ENCODE data around the gene PHIP. TPM values are rescaled to one million over a fixed set of nuclear protein-coding genes. Genes with fewer than 3 reads are reported as not detected.

Gene PHIP
- total RNA-seq, 4 donors from 2014 or later: 24.9 to 44.2 (median 32.9) TPM

DNA sequence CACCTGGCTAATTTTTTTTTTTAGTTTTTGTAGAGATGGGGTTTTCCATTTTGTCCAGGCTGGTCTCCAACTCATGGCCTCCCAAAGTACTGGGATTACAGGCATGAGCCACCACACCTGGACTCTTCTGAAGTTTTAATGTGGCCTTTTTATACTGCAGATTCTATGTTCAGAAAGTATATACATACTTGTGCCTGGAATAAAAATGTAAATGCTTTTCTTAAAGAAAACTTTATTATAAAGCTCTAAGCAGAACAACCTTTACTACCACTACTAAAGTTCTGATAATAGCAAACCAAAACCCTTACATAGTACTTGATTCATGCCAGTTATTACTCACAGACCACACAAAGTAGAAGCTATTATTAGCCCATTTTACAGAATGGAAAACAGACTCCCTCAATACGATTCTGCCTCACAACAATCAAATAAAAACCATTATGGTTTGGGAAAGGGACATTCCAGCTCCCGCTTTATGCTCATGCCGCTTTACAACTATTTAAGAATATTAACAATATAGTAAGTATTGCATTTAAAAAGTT, 5.3 kb downstream of the PHIP start:
- Histone ChIP-seq H3K27me3 (no peaks in the 10 kb centered on the region), H3K9me3 (no peaks in the 10 kb centered on the region), H3K4me1 (peaks cover 0 to 87% (median 10%) of the 10 kb centered on the region in 3 donors), H3K4me3 (no peak overlapping the region), H3K27ac (no peak overlapping the region), H3K36me3 (no peaks in the 10 kb centered on the region)
- no peak for TF ChIP-seq EP300 (IDR thresholded peaks at IDR 0.05)
- TF ChIP-seq POLR2A (IDR thresholded peaks at IDR 0.05): no peak
- no peak for TF ChIP-seq POLR2AphosphoS5 (IDR thresholded peaks at IDR 0.05)
- TF ChIP-seq, protein P1, sequence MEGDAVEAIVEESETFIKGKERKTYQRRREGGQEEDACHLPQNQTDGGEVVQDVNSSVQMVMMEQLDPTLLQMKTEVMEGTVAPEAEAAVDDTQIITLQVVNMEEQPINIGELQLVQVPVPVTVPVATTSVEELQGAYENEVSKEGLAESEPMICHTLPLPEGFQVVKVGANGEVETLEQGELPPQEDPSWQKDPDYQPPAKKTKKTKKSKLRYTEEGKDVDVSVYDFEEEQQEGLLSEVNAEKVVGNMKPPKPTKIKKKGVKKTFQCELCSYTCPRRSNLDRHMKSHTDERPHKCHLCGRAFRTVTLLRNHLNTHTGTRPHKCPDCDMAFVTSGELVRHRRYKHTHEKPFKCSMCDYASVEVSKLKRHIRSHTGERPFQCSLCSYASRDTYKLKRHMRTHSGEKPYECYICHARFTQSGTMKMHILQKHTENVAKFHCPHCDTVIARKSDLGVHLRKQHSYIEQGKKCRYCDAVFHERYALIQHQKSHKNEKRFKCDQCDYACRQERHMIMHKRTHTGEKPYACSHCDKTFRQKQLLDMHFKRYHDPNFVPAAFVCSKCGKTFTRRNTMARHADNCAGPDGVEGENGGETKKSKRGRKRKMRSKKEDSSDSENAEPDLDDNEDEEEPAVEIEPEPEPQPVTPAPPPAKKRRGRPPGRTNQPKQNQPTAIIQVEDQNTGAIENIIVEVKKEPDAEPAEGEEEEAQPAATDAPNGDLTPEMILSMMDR (IDR thresholded peaks at IDR 0.05): no peak
- ATAC-seq: no peak
- 93 to 97% methylated on average over 3 of the region's 3 CpGs for WGBS, 2 donors (ENCODE audit: low coverage in 1 of 2)

DNA sequence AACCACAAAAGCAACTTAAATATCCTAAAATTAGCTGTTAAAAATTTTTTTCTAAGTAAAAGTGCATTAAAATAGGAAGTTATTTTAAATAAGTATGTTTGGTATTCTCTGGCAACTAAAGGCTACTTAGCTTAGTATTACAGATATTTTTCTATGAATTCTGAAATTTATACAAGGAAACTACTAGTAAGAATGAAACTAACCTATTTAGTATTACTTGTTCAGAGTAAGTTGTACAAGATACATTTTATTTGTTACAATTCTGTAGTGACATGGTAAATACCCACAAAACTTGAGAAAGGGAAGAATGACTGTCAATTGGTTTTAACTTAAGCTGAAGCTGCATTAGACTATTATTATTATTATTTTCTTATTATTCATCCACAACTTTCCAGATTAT, 6.5 kb downstream of the PHIP start:
- Histone ChIP-seq H3K9me3 (no peaks in the 10 kb centered on the region), H3K27me3 (no peaks in the 10 kb centered on the region), H3K27ac (no peak overlapping the region), H3K4me1 (peaks cover 0 to 96% (median 10%) of the 10 kb centered on the region in 3 donors), H3K4me3 (no peak overlapping the region), H3K36me3 (no peaks in the 10 kb centered on the region)
- ATAC-seq: no peak
- TF ChIP-seq POLR2AphosphoS5 (IDR thresholded peaks at IDR 0.05) (no peak), EP300 (IDR thresholded peaks at IDR 0.05) (no peak), POLR2A (IDR thresholded peaks at IDR 0.05) (no peak)
- TF ChIP-seq, protein P1 (IDR thresholded peaks at IDR 0.05): no peak

DNA sequence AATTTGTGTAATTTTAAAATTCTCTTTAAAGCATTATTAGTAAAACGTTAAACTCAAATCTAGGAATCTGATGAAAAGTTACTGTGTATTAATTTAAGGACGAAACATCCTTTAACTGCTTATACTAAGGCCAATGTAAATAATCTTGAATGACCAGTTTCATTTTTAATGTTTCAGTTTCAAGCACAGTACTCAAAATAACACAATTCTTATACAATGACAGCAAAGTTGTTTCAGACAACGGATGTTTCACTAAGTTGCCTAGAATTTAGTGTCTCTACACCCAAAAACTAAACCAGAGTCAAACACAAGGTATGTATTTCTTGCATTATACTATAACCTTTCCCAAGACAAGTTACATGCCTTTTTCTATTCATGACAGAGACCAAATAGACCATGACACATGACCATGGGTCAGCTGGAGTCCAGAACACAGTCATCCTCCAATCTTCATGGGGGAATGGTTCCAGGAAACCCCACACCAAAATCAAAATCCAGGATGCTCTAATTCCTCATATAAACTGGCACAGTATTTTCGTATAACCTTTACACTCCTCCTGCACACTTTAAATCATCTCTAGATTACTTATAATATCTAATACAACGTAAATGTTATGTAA, 7.7 kb downstream of the PHIP start:
- H3K36me3 ChIP-seq: no peaks in the 10 kb centered on the region
- peaks cover 0 to 92% (median 7%) of the 10 kb centered on the region in 3 donors for H3K4me1 ChIP-seq
- H3K27me3 ChIP-seq: no peaks in the 10 kb centered on the region
- H3K4me3 ChIP-seq: no peak overlapping the region
- 52 to 67% methylated on average over 5 of the region's 5 CpGs for WGBS, 2 donors (ENCODE audit: low coverage in 1 of 2)
- no peaks in the 10 kb centered on the region for H3K9me3 ChIP-seq
- ATAC-seq: no peak
- H3K27ac ChIP-seq: no peak overlapping the region
- TF ChIP-seq POLR2A (IDR thresholded peaks at IDR 0.05) (no peak), EP300 (IDR thresholded peaks at IDR 0.05) (no peak), POLR2AphosphoS5 (IDR thresholded peaks at IDR 0.05) (no peak)
- TF ChIP-seq, protein P1 (IDR thresholded peaks at IDR 0.05): no peak

DNA sequence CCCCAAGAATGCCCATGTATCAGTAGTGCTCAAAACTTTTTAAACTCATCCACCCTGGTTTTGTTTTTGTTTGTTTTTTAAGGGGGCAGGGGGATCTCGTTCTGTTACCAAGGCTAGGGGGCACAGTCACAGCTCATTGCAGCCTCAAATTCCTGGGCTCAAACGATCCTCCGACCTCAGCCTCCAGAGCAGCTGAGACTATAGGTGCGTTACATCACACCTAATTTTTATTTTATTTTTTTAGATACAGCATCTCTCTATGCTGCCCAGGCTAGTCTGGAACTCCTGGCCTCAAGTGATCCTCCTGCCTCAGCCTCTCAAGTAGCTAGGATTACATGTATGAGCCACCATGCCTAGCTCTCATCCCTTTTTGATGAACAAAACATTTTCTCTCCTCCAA, 11.2 kb downstream of the PHIP start:
- ATAC-seq: no peak
- Histone ChIP-seq H3K9me3 (no peaks in the 10 kb centered on the region), H3K36me3 (no peaks in the 10 kb centered on the region), H3K4me3 (no peak overlapping the region), H3K27ac (no peak overlapping the region), H3K27me3 (no peaks in the 10 kb centered on the region), H3K4me1 (peaks cover 4 to 90% (median 8%) of the 10 kb centered on the region in 3 donors)
- TF ChIP-seq POLR2AphosphoS5 (IDR thresholded peaks at IDR 0.05) (no peak), EP300 (IDR thresholded peaks at IDR 0.05) (no peak), POLR2A (IDR thresholded peaks at IDR 0.05) (no peak)
- TF ChIP-seq, protein P1 (IDR thresholded peaks at IDR 0.05): no peak
- WGBS, 2 donors (ENCODE audit: low coverage in 1 of 2): 94 to 95% methylated on average over 4 of the region's 4 CpGs

DNA sequence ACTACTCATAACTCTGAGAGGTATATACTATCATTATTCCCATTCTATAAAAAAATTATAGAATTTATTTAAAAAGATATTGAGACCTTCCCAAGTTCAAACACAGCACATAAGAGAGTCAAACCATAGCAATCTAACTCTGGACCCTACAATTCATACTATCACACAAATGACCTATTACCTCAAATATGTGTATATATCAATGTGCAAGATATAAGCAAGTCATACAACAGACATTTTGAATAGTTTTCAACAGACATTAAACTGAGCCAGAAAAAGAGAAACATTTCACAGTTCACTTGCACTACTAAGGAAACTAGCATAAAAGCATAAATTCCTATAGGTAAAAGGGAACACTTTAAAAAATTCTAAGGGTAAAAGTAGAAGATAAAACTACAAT, 11.7 kb downstream of the PHIP start:
- no peak for TF ChIP-seq POLR2A (IDR thresholded peaks at IDR 0.05)
- TF ChIP-seq, protein P1 (IDR thresholded peaks at IDR 0.05): no peak
- TF ChIP-seq EP300 (IDR thresholded peaks at IDR 0.05): no peak
- TF ChIP-seq POLR2AphosphoS5 (IDR thresholded peaks at IDR 0.05): no peak
- H3K27me3 ChIP-seq: no peaks in the 10 kb centered on the region
- no peak overlapping the region for H3K27ac ChIP-seq
- H3K36me3 ChIP-seq: no peaks in the 10 kb centered on the region
- peaks cover 4 to 85% (median 8%) of the 10 kb centered on the region in 3 donors for H3K4me1 ChIP-seq
- no peaks in the 10 kb centered on the region for H3K9me3 ChIP-seq
- ATAC-seq: no peak
- no peak overlapping the region for H3K4me3 ChIP-seq

Data from gastroesophageal sphincter (tissue), 4 donors.